ENCODE measurements around the gene MAP3K20. TPM values are rescaled to one million over a fixed set of nuclear protein-coding genes. Genes with fewer than 3 reads are reported as not detected.

Gene MAP3K20
- total RNA-seq, 1 donor from 2014 or later = 23.5 TPM

DNA sequence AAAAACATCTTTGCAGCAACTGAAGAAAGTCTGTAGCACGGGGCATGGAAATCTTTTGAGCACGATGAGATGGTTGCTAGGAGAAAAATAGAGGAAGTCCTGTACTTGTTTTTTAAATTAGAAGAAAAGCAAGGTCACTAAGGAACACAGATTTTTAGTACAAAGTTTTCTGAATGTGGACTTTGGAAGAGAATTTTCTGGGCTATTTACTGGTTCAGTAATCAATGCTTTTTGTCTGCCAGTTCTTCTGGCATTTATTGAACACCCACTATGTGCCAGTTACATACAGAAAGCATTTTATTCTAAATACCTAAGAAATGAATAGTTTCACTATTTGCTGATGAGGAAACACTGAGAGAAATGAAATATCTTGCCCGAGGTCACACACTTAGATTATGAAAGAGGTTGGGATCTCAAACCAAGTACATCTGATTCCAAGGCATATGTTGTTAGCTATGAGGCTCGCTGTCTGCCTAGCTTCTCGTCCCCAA, 15.6 kb upstream of the MAP3K20 start:
- Mint-ChIP-seq H3K4me3 (no peak overlapping the region), H3K4me1 (ENCODE audit: unreplicated experiment) (no peaks in the 10 kb centered on the region), H3K27ac (no peak overlapping the region), H3K9me3 (peaks cover 6% of the 10 kb centered on the region), H3K27me3 (peaks cover 7% of the 10 kb centered on the region), H3K36me3 (no peaks in the 10 kb centered on the region)
- DNase-seq (ENCODE audit: extremely low spot score, unreplicated experiment) = no peak
- TF ChIP-seq, protein P1, sequence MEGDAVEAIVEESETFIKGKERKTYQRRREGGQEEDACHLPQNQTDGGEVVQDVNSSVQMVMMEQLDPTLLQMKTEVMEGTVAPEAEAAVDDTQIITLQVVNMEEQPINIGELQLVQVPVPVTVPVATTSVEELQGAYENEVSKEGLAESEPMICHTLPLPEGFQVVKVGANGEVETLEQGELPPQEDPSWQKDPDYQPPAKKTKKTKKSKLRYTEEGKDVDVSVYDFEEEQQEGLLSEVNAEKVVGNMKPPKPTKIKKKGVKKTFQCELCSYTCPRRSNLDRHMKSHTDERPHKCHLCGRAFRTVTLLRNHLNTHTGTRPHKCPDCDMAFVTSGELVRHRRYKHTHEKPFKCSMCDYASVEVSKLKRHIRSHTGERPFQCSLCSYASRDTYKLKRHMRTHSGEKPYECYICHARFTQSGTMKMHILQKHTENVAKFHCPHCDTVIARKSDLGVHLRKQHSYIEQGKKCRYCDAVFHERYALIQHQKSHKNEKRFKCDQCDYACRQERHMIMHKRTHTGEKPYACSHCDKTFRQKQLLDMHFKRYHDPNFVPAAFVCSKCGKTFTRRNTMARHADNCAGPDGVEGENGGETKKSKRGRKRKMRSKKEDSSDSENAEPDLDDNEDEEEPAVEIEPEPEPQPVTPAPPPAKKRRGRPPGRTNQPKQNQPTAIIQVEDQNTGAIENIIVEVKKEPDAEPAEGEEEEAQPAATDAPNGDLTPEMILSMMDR (conservative IDR thresholded peaks at IDR 0.05) = no peak

GRCh38 chr2:173062801-173063200, 12.8 kb upstream of the MAP3K20 start:
- Mint-ChIP-seq H3K27me3 (peaks cover 3% of the 10 kb centered on the region), H3K36me3 (no peaks in the 10 kb centered on the region), H3K9me3 (no peaks in the 10 kb centered on the region), H3K4me1 (ENCODE audit: unreplicated experiment) (peaks cover 6% of the 10 kb centered on the region), H3K27ac (no peak overlapping the region), H3K4me3 (no peak overlapping the region)
- DNase-seq (ENCODE audit: extremely low spot score, unreplicated experiment) = no peak
- TF ChIP-seq, protein P1 (conservative IDR thresholded peaks at IDR 0.05) = no peak

GRCh38 chr2:173064151-173064805, 11.4 kb upstream of the MAP3K20 start:
- TF ChIP-seq, protein P1 (conservative IDR thresholded peaks at IDR 0.05) = no peak
- Mint-ChIP-seq H3K9me3 (no peaks in the 10 kb centered on the region), H3K27me3 (peaks cover 3% of the 10 kb centered on the region), H3K36me3 (no peaks in the 10 kb centered on the region), H3K27ac (no peak overlapping the region), H3K4me3 (no peak overlapping the region), H3K4me1 (ENCODE audit: unreplicated experiment) (peaks cover 6% of the 10 kb centered on the region)
- no peak for DNase-seq (ENCODE audit: extremely low spot score, unreplicated experiment)

DNA sequence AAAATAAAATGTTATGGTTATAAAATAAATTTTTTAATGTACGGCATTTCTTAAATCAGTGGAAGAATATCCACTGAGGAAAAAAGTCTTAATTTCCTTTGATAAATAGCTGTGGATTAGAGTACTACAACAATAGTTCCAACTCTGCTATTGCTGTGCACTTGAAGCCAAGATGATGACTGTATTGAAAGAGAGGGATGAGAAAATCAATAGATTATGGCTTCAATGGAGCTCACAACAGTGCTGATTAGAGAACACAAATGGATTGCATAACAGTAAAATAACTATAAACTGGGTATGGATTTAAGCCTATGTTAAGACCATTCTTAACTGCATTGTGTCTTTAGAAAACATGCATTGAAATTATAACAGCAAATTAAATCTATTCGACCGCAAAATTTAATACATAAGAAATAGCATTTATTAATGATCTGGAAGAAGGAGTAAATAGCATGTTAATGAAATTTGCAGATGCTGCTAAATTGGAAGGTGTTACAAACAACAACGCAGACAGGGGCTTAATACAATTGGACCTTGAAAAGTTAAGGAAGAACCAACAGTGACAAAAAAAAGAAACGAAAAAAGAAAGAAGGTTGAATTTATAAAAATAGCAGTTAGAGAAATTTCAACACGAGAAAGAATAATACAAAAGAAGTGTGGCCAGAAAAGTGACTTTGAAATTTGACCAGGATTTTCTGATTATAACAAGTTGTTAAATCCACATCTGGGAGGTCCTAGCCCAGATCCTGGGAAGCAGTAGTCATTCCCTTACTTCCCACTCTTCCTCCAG, 8.6 kb upstream of the MAP3K20 start:
- H3K27ac Mint-ChIP-seq = no peak overlapping the region
- H3K27me3 Mint-ChIP-seq = peaks cover 6% of the 10 kb centered on the region
- no peaks in the 10 kb centered on the region for H3K9me3 Mint-ChIP-seq
- peaks cover 6% of the 10 kb centered on the region for H3K4me1 Mint-ChIP-seq (ENCODE audit: unreplicated experiment)
- DNase-seq (ENCODE audit: extremely low spot score, unreplicated experiment) = no peak
- H3K4me3 Mint-ChIP-seq = no peak overlapping the region
- TF ChIP-seq, protein P1 (conservative IDR thresholded peaks at IDR 0.05) = no peak
- H3K36me3 Mint-ChIP-seq = no peaks in the 10 kb centered on the region

DNA sequence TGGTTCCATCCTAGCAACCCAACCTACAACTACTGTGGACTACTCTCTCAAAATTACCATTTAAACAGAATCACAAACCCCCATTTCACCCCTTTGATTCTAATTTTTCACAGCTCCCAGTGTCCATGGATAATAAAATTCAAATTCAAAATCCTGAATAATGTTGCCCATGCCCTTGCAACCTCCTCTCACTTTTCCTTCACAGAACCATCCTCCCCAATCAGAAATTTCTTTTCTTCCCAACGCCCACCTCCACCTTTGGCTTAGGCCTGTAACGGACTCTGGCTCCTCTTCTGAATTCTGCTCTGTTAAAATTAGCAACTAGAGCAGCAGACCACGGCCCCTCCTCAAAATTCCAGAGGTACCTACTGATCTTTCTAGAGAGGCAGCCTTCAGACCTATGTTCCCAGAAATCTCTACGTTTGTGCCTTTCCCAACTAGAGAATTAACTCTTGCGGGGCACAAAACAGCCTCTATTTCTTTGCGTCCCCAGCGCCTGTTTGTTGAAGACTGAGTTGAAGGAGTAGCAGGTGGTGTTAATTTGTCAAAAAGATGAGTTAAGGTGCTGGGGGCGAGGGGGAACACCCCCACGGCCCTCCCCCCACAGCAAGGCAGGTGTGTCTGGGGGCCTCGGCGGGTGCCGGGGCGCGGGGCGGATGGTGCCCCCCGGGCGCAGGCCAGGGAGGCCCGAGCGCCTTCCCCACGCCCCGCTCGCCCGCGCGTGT, 428 bp upstream of the MAP3K20 start:
- H3K4me1 Mint-ChIP-seq (ENCODE audit: unreplicated experiment) = peaks cover 22% of the 10 kb centered on the region
- H3K4me3 Mint-ChIP-seq = peak overlapping the region; percentile 94
- peak overlapping the region; percentile 80 for H3K27ac Mint-ChIP-seq
- peaks cover 19% of the 10 kb centered on the region for H3K27me3 Mint-ChIP-seq
- DNase-seq (ENCODE audit: extremely low spot score, unreplicated experiment) = no peak
- no peaks in the 10 kb centered on the region for H3K36me3 Mint-ChIP-seq
- no peaks in the 10 kb centered on the region for H3K9me3 Mint-ChIP-seq
- TF ChIP-seq, protein P1 (conservative IDR thresholded peaks at IDR 0.05) = no peak

Data from type B pancreatic cell (in vitro differentiated cells).